ENCODE measurements around the gene CCBE1.
A peak's percentile ranks its signal among the peaks of the same experiment; 100 is the strongest.

The CCBE1 gene

DNA sequence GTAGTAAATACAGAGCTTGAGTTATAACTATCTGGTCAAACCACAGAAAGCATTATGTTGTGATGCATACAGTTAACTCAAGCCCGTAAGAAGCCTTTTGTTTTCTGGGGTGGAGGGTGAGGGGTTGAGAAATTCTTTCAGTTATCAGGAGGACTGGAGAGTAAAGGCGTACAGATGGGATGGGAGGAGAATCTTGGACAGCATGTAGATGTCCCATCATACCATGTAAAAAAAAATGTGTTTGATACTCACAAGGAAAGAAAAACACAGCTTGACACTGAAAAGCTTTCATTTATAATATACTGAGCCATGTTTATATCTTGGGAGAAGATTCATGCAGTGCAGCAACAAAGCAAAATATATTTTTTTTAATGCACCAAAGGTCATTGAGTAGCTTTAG lies 12.4 kb downstream of the CCBE1 start:
- Histone ChIP-seq H3K9me3 (ENCODE audit: insufficient read depth, low read length) (no peaks in the 10 kb centered on the region), H3K27me3 (ENCODE audit: insufficient read depth, insufficient read length) (no peaks in the 10 kb centered on the region), H3K9ac (ENCODE audit: insufficient read length, low read depth) (no peak overlapping the region), H3K36me3 (ENCODE audit: insufficient read depth, insufficient read length, low read length) (no peaks in the 10 kb centered on the region), H3K4me3 (ENCODE audit: insufficient read length, low read depth) (no peak overlapping the region), H3K4me1 (ENCODE audit: insufficient read depth, insufficient read length) (no peaks in the 10 kb centered on the region)
- no peak for TF ChIP-seq SUZ12 (IDR thresholded peaks at IDR 0.05; ENCODE audit: extremely low read depth, insufficient read depth, insufficient read length)
- TF ChIP-seq YY1 (IDR thresholded peaks at IDR 0.05; ENCODE audit: insufficient read depth, insufficient read length) = no peak
- no peak for TF ChIP-seq ZNF274 (IDR thresholded peaks at IDR 0.05; ENCODE audit: low read depth, low read length)
- DNase-seq (ENCODE audit: low read depth, low spot score) = no peak

DNA sequence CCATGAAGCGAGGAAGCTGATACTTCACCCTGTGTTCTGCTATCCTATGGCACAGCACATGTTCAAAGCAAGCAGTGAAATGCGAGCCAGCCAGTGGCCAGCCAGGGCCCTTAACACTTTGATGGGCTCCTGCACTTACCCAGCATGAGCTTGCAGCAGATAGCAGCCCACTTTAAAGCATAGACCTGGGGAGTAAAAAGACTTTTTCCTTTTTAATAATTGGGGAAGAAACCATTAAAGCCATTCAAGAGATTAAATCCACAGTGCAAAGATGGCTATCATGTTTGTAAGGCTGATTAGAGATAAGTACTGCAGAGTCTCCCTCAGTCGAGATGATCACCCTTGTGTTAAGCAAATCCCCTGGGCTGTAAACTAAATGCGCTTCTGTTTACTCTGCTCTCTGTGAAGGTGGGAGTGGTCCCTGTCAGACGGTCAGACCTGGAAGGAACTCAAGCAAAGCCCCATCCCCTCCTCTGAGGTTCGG lies 15.7 kb downstream of the CCBE1 start:
- Histone ChIP-seq H3K4me1 (ENCODE audit: insufficient read depth, insufficient read length) (no peaks in the 10 kb centered on the region), H3K4me3 (ENCODE audit: insufficient read length, low read depth) (no peak overlapping the region), H3K27me3 (ENCODE audit: insufficient read depth, insufficient read length) (no peaks in the 10 kb centered on the region), H3K9me3 (ENCODE audit: insufficient read depth, low read length) (no peaks in the 10 kb centered on the region), H3K9ac (ENCODE audit: insufficient read length, low read depth) (no peak overlapping the region), H3K36me3 (ENCODE audit: insufficient read depth, insufficient read length, low read length) (no peaks in the 10 kb centered on the region)
- DNase-seq (ENCODE audit: low read depth, low spot score) = no peak
- TF ChIP-seq YY1 (IDR thresholded peaks at IDR 0.05; ENCODE audit: insufficient read depth, insufficient read length) (no peak), SUZ12 (IDR thresholded peaks at IDR 0.05; ENCODE audit: extremely low read depth, insufficient read depth, insufficient read length) (no peak), ZNF274 (IDR thresholded peaks at IDR 0.05; ENCODE audit: low read depth, low read length) (no peak)

DNA sequence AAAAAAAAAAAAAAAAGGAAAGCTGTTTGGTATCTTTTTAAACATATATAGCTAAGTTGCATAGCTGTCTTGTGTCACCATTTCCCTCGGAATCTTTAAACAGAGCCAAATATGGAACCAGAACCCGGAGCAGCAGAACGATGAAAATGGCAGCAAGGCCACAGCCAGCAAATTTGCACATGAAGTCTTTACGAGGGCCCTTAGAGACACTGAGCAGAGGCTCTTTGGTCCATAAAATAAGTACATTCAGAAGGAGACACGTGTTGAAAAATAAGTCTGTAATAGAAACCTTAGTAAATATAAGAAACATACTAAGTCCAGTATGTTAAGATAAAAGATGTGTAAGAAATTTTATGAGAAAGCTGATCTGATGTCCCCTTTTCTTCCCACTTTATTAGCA lies 16.2 kb downstream of the CCBE1 start:
- no peak for DNase-seq (ENCODE audit: low read depth, low spot score)
- no peaks in the 10 kb centered on the region for H3K4me1 ChIP-seq (ENCODE audit: insufficient read depth, insufficient read length)
- H3K36me3 ChIP-seq (ENCODE audit: insufficient read depth, insufficient read length, low read length) = no peaks in the 10 kb centered on the region
- no peaks in the 10 kb centered on the region for H3K9me3 ChIP-seq (ENCODE audit: insufficient read depth, low read length)
- H3K4me3 ChIP-seq (ENCODE audit: insufficient read length, low read depth) = no peak overlapping the region
- no peaks in the 10 kb centered on the region for H3K27me3 ChIP-seq (ENCODE audit: insufficient read depth, insufficient read length)
- no peak for TF ChIP-seq YY1 (IDR thresholded peaks at IDR 0.05; ENCODE audit: insufficient read depth, insufficient read length)
- TF ChIP-seq ZNF274 (IDR thresholded peaks at IDR 0.05; ENCODE audit: low read depth, low read length) = no peak
- no peak for TF ChIP-seq SUZ12 (IDR thresholded peaks at IDR 0.05; ENCODE audit: extremely low read depth, insufficient read depth, insufficient read length)
- H3K9ac ChIP-seq (ENCODE audit: insufficient read length, low read depth) = peak overlapping the region; percentile 42

DNA sequence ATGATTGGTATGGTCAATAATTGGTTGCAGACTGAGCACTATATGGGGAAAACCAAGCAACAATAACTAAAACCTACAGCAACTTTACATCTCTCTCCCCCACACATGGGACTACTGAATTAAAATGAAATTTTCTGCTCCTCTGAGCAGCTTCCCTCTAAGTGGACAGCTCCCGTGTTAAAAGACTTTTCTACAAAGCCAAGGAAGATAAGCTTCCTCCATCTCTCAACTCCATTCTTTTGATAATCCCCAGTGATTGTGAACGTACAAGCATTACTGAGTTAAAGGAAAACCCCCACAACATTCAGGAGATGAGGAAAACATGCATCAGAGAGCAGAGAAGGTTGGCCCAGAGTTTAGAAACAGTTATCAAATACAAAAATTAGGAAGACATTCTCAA lies 21.9 kb downstream of the CCBE1 start:
- no peak for TF ChIP-seq SUZ12 (IDR thresholded peaks at IDR 0.05; ENCODE audit: extremely low read depth, insufficient read depth, insufficient read length)
- no peak for TF ChIP-seq ZNF274 (IDR thresholded peaks at IDR 0.05; ENCODE audit: low read depth, low read length)
- TF ChIP-seq YY1 (IDR thresholded peaks at IDR 0.05; ENCODE audit: insufficient read depth, insufficient read length) = no peak
- no peak overlapping the region for H3K4me3 ChIP-seq (ENCODE audit: insufficient read length, low read depth)
- no peak for DNase-seq (ENCODE audit: low read depth, low spot score)
- no peak overlapping the region for H3K9ac ChIP-seq (ENCODE audit: insufficient read length, low read depth)
- no peaks in the 10 kb centered on the region for H3K27me3 ChIP-seq (ENCODE audit: insufficient read depth, insufficient read length)
- H3K9me3 ChIP-seq (ENCODE audit: insufficient read depth, low read length) = no peaks in the 10 kb centered on the region
- H3K4me1 ChIP-seq (ENCODE audit: insufficient read depth, insufficient read length) = no peaks in the 10 kb centered on the region
- H3K36me3 ChIP-seq (ENCODE audit: insufficient read depth, insufficient read length, low read length) = no peaks in the 10 kb centered on the region

DNA sequence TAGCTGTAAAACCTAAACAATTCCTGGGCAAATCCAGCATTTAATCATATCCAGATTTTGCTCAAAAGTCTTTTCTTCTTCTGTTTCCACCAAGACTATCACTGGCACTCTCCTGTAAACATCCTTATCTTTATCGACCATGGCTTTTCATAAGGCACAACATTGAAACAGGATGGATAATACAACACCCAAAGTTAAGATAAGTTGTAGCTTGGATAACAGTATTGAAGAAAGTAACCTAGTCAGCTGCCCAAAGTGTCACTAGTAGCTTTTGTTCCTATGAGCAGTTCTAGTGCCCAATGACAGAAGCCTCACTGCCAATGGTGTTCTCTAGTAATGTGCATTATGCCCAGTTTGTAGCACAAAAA lies 22.3 kb downstream of the CCBE1 start:
- no peak for TF ChIP-seq ZNF274 (IDR thresholded peaks at IDR 0.05; ENCODE audit: low read depth, low read length)
- TF ChIP-seq YY1 (IDR thresholded peaks at IDR 0.05; ENCODE audit: insufficient read depth, insufficient read length) = no peak
- TF ChIP-seq SUZ12 (IDR thresholded peaks at IDR 0.05; ENCODE audit: extremely low read depth, insufficient read depth, insufficient read length) = no peak
- Histone ChIP-seq H3K27me3 (ENCODE audit: insufficient read depth, insufficient read length) (no peaks in the 10 kb centered on the region), H3K9me3 (ENCODE audit: insufficient read depth, low read length) (no peaks in the 10 kb centered on the region), H3K4me3 (ENCODE audit: insufficient read length, low read depth) (no peak overlapping the region), H3K36me3 (ENCODE audit: insufficient read depth, insufficient read length, low read length) (no peaks in the 10 kb centered on the region), H3K4me1 (ENCODE audit: insufficient read depth, insufficient read length) (no peaks in the 10 kb centered on the region), H3K9ac (ENCODE audit: insufficient read length, low read depth) (no peak overlapping the region)
- DNase-seq (ENCODE audit: low read depth, low spot score) = no peak

DNA sequence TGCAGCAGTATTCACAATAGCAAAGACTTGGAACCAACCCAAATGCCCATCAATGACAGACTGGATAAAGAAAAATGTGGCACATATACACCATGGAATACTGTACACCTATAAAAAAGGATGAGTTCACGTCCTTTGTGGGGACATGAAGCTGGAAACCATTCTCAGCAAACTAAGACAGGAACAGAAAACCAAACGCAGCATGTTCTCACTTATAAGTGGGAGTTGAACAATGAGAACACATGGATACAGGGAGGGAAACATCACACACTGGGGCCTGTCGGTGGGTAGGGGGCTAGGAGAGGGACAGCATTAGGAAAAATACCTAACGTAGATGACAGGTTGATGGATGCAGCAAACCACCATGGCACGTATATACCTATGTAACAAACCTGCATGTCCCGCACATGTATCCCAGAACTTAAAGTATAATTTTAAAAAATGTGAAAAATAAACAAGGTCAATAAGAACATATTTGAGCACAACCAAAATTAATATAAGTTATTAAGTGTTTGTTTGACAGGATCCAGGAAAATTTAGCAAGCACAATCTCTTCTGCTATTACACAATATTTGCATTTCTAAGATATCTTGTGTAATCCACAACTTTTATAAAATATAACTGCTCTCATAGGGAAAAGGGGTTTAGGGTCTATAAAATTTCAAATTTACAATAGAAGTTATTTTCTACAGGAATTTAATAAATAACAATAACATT lies 22.9 kb downstream of the CCBE1 start:
- TF ChIP-seq YY1 (IDR thresholded peaks at IDR 0.05; ENCODE audit: insufficient read depth, insufficient read length) = no peak
- no peak for TF ChIP-seq SUZ12 (IDR thresholded peaks at IDR 0.05; ENCODE audit: extremely low read depth, insufficient read depth, insufficient read length)
- TF ChIP-seq ZNF274 (IDR thresholded peaks at IDR 0.05; ENCODE audit: low read depth, low read length) = no peak
- H3K9ac ChIP-seq (ENCODE audit: insufficient read length, low read depth) = no peak overlapping the region
- no peaks in the 10 kb centered on the region for H3K27me3 ChIP-seq (ENCODE audit: insufficient read depth, insufficient read length)
- H3K36me3 ChIP-seq (ENCODE audit: insufficient read depth, insufficient read length, low read length) = no peaks in the 10 kb centered on the region
- H3K4me3 ChIP-seq (ENCODE audit: insufficient read length, low read depth) = no peak overlapping the region
- H3K4me1 ChIP-seq (ENCODE audit: insufficient read depth, insufficient read length) = no peaks in the 10 kb centered on the region
- no peak for DNase-seq (ENCODE audit: low read depth, low spot score)
- no peaks in the 10 kb centered on the region for H3K9me3 ChIP-seq (ENCODE audit: insufficient read depth, low read length)

DNA sequence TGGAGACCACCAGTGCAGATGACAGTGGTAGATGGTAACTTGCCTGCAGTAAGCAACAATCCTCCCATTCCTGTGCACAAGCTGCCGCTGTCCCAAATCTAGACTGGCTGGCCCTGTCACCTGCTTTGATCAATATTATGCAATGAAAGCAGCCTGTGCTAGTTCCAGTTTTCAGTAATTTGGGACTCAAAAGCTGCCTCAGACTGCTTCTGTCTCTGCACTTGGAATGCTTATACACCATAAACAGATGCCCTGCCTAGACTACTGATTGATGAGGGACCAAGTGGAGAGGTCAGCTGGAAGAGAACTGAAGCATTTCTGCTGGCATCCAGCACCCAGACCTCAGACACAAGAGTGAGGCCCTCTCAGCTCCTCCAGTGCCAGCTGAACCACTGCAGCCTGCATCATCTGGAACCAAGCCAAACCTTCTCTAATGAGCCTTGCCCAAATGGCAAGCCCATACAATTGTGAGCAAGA lies 24.9 kb downstream of the CCBE1 start:
- Histone ChIP-seq H3K4me3 (ENCODE audit: insufficient read length, low read depth) (no peak overlapping the region), H3K4me1 (ENCODE audit: insufficient read depth, insufficient read length) (no peaks in the 10 kb centered on the region), H3K27me3 (ENCODE audit: insufficient read depth, insufficient read length) (no peaks in the 10 kb centered on the region), H3K9me3 (ENCODE audit: insufficient read depth, low read length) (no peaks in the 10 kb centered on the region), H3K36me3 (ENCODE audit: insufficient read depth, insufficient read length, low read length) (no peaks in the 10 kb centered on the region), H3K9ac (ENCODE audit: insufficient read length, low read depth) (no peak overlapping the region)
- TF ChIP-seq SUZ12 (IDR thresholded peaks at IDR 0.05; ENCODE audit: extremely low read depth, insufficient read depth, insufficient read length) (no peak), YY1 (IDR thresholded peaks at IDR 0.05; ENCODE audit: insufficient read depth, insufficient read length) (no peak), ZNF274 (IDR thresholded peaks at IDR 0.05; ENCODE audit: low read depth, low read length) (no peak)
- DNase-seq (ENCODE audit: low read depth, low spot score) = no peak

All from NT2/D1 (cell line).